Stimulated activated CD4-positive, alpha-beta T cell treated with anti-CD3 and anti-CD28 coated beads, Interleukin-1b, Interleukin-23, amount 100 ng/mL, for 48 hours (primary cell): ENCODE results near the gene NOX3.

Source experiments
- DNase-seq: peaks from one replicate; pipeline ENCODE4 v3.0.0-alpha.2; 2020

The NOX3 gene

DNA sequence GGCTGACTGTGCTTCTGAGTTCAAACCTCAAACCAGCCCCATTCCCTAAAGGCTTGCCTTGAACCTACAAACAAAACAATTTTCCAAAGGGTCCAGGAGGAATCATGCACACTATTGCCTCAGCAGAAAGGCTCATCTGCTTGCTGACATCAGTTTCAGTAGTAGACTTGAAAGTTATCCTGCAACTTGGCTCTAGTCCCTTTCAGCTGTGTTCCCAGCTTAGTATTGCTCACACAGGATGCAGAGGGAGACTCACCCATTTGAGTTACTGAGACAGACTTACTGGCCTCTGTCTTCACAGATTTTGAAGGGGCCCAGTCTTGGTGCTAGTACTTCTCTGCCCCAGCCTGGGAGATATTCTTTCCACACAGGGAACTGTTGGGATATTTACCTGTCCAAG lies 102.8 kb downstream of the NOX3 start:
- no peak for DNase-seq

DNA sequence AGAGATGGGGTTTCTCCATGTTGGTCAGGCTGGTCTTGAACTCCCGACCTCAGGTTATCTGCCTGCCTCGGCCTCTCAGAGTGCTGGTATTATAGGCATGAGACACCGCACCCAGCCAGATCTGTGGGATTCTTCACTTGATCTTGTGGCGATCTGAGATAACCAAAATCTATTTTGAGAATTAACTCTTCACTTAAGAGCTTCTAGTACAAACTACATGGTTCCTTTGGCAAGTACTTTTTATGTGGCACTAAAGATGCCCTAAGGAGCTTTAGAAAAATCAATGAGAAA lies 103.6 kb downstream of the NOX3 start:
- DNase-seq = no peak

DNA sequence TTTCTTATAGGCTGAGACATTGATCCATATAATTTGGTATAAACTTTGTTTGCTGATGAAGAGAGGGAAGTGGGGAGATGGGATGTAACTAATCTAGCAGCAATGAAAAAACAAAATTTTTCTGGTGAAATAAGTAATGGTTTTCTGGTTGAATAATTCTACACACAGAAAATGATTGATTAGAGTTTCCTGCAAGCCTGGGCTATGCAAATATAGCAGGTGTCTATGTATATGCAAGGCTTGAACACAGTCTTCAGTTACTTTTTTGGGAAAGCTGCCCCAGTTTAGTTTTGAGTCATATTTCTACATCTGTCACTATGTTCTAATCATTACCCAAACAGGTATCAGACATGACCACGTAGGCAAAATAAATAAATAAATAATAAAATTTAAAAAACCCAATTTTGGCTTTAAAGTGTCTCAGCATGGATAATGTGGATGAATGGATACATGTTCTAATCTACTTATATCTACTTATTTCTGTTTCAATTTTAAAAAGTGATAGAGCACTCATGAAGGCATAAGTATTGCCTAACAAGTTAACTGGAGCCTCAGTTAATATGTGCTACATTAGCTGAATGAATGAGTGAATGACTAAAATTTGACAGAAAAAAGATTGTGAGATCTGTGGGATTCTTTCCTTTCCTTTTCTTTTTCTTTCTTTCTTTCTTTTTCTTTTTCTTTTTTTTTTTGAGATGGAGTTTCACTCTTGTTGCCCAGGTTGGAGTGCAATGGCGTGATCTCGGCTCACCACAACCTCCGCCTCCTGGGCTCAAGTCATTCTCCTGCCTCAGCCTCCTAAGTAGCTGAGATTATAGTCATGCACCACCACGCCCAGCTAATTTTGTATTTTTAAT lies 104.1 kb downstream of the NOX3 start:
- DNase-seq = no peak

DNA sequence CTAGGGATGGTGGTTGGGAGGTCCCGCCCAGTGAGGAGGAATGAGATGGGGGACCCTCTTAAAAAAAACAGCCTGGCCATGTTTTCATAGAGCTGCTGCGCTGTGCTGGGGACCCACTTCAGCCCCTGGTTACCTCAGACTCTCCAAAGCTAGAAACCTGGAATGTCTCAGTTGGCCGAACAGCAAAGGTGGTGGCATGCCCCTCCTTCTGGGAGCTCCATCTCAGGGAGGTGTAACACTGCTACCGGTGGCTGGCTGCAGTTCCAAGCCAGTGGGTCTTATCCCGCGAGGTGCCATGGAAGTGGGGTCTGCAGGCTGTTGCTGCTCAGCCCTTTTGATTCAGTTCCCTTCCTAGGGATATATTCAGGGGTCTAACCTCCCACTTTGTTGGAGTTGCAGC lies 105.7 kb downstream of the NOX3 start:
- no peak for DNase-seq

DNA sequence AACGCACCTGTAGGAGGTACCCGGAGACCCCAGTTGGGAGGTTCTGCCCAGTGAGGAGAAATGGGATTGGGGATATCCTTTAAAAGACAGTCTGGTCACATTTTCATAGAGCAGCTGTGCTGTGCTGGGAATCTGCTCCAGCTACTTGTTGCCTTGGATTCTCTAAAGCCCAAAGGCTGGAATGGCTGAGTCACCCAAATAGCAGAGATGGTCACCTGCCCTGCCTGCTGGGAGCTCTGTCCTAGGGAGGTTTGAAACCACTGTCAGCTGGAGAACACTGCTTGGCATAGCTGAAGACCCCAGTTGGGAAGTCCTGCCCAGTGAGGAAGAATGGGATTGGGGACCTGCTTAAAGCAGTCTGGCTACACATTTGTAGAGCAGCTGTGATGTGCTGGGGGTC lies 106.5 kb downstream of the NOX3 start:
- DNase-seq = no peak

DNA sequence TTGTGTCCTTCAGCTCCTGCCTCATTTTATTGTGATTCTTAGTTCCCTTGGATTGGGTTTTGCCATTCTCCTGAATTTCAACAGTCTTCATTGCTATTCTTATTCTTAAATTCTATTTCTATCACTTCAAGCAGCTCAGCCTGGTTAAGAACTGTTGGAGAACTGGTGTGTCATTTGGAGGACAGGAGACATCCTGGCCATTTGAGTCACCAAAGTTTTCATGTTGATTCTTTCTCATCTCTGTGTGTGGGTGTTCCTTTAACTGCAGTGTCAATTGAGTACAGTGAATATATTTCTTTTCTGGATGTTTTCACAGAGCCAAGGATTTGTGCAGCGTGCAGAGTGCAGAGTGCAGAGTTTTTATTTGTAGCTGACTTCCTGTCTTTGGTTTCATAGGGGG lies 107.8 kb downstream of the NOX3 start:
- no peak for DNase-seq

DNA sequence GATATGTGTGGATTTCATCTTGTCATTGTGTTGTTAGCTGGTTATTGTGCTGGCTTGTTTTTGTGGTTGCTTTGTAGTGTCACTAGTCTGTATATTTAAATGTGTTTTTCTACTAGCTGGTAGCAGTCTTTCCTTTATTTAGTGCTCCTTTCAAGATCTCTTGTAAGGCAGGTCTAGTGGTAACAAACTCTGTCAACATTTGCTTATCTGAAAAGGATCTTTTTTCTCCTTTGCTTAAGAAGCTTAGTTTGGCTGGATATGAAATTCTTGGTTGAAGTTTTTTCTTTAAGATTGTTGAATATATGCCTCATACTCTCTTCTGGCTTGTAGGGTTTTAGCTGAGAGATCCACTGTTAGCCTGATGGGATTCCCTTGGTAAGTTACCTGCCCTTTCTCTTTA lies 108.7 kb downstream of the NOX3 start:
- DNase-seq = no peak
